Tibial nerve (tissue), 4 donors: ENCODE results near the gene PGAP6.

ENCODE experiments used
- CTCF ChIP-seq, 5 experiments: fragments of 200-600 bp in 3 of 5; fragments of 450-650 bp in 2 of 5; sonication (generic) in 3 of 5; IDR thresholded peaks; one replicate each; pipeline ENCODE4 v1.5.1; 2016 to 2019; ENCODE audit warnings: antibody characterized with exemption in 5 of 5, mild to moderate bottlenecking in 3 of 5, moderate library complexity in 2 of 5
- EP300 ChIP-seq, 2 donors: sonication (generic); formaldehyde crosslinking; IDR thresholded peaks; one replicate each; pipeline ENCODE4 v1.6.1; 2017; ENCODE audit warnings: antibody characterized with exemption in 2 of 2, mild to moderate bottlenecking in 1 of 2
- POLR2A ChIP-seq, 2 donors: fragments of 450-650 bp; IDR thresholded peaks; one replicate each; pipeline ENCODE4 v1.6.1; 2017; ENCODE audit warnings: antibody characterized with exemption in 2 of 2, mild to moderate bottlenecking in 2 of 2, moderate library complexity in 2 of 2

GRCh38 chr16:414395-415169, 32.8 kb upstream of the PGAP6 start:
- no peak for TF ChIP-seq CTCF (IDR thresholded peaks at IDR 0.05)
- no peak for TF ChIP-seq POLR2A (IDR thresholded peaks at IDR 0.05)
- TF ChIP-seq EP300 (IDR thresholded peaks at IDR 0.05) = no peak
